HCT116 (cell line): ENCODE measurements around the gene AGER.

Source experiments
- ELF1 ChIP-seq: IDR thresholded peaks from 2 replicates; pipeline ENCODE4 v1.6.1; 2012; ENCODE audit warnings: low read depth, borderline replicate concordance
- EZH2 ChIP-seq: fragments of 200-600 bp; sonication (generic); IDR thresholded peaks from 2 replicates; pipeline ENCODE4 v1.6.1; 2017; ENCODE audit warnings: antibody characterized with exemption, mixed run types
- EZH2phosphoT487 ChIP-seq: fragments of 200-600 bp; IDR thresholded peaks from 2 replicates; pipeline ENCODE4 v1.6.1; 2018; ENCODE audit warnings: antibody characterized with exemption, borderline replicate concordance
- FOSL1 ChIP-seq: IDR thresholded peaks from 2 replicates; pipeline ENCODE4 v1.6.1; 2012; ENCODE audit warnings: low read depth
- POLR2A ChIP-seq: IDR thresholded peaks from 2 replicates; pipeline ENCODE4 v1.7.0; 2011; ENCODE audit warnings: borderline replicate concordance; ENCODE audit not compliant: insufficient read depth, insufficient read length; ENCODE audit errors: extremely low read depth
- POLR2AphosphoS5 ChIP-seq: IDR thresholded peaks from 2 replicates; pipeline ENCODE4 v1.6.1; 2011; ENCODE audit warnings: mild to moderate bottlenecking, low read depth, low read length, moderate library complexity
- SIN3A ChIP-seq: IDR thresholded peaks from 2 replicates; pipeline ENCODE4 v1.6.1; 2012; ENCODE audit warnings: low read depth
- SP1 ChIP-seq: IDR thresholded peaks from 2 replicates; pipeline ENCODE4 v1.6.1; 2012; ENCODE audit warnings: low read depth
- TCF7L2 ChIP-seq: IDR thresholded peaks from 2 replicates; pipeline ENCODE4 v1.7.0; 2011; ENCODE audit warnings: borderline replicate concordance, inconsistent platforms; ENCODE audit not compliant: insufficient read depth, insufficient read length; ENCODE audit errors: extremely low read depth
- TF ChIP-seq, protein P1 (sequence below), 3 experiments: fragments of 200-600 bp in 1 of 3; sonication (generic) in 1 of 3; IDR thresholded peaks in 2 of 3; conservative IDR thresholded peaks in 1 of 3; 2 replicates each; pipeline ENCODE4 v1.5.1; 2012 to 2017; ENCODE audit warnings: low read depth in 2 of 3, low read length in 2 of 3, antibody characterized with exemption in 1 of 3, borderline replicate concordance in 1 of 3, control low read depth in 1 of 3, mild to moderate bottlenecking in 1 of 3, mixed read lengths in 1 of 3, mixed run types in 1 of 3, moderate library complexity in 1 of 3; ENCODE audit not compliant: insufficient read depth in 1 of 3
- TF ChIP-seq, protein P2 (sequence below): IDR thresholded peaks from 2 replicates; pipeline ENCODE4 v1.6.1; 2012; ENCODE audit warnings: low read depth

GRCh38 chr6:32216998-32217397 lies 32.9 kb upstream of the AGER start:
- TF ChIP-seq, protein P1, sequence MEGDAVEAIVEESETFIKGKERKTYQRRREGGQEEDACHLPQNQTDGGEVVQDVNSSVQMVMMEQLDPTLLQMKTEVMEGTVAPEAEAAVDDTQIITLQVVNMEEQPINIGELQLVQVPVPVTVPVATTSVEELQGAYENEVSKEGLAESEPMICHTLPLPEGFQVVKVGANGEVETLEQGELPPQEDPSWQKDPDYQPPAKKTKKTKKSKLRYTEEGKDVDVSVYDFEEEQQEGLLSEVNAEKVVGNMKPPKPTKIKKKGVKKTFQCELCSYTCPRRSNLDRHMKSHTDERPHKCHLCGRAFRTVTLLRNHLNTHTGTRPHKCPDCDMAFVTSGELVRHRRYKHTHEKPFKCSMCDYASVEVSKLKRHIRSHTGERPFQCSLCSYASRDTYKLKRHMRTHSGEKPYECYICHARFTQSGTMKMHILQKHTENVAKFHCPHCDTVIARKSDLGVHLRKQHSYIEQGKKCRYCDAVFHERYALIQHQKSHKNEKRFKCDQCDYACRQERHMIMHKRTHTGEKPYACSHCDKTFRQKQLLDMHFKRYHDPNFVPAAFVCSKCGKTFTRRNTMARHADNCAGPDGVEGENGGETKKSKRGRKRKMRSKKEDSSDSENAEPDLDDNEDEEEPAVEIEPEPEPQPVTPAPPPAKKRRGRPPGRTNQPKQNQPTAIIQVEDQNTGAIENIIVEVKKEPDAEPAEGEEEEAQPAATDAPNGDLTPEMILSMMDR (IDR thresholded peaks at IDR 0.05 in 2 of 3, conservative IDR thresholded peaks at IDR 0.05 in 1 of 3; ENCODE audit: borderline replicate concordance in 1 of 3, insufficient read depth in 1 of 3, low read depth in 2 of 3, low read length in 2 of 3) = no peak
- no peak for TF ChIP-seq EZH2phosphoT487
- TF ChIP-seq SIN3A = no peak
- TF ChIP-seq POLR2A = no peak
- TF ChIP-seq FOSL1 = no peak
- no peak for TF ChIP-seq EZH2
- no peak for TF ChIP-seq POLR2AphosphoS5
- no peak for TF ChIP-seq ELF1
- no peak for TF ChIP-seq TCF7L2
- TF ChIP-seq, protein P2, sequence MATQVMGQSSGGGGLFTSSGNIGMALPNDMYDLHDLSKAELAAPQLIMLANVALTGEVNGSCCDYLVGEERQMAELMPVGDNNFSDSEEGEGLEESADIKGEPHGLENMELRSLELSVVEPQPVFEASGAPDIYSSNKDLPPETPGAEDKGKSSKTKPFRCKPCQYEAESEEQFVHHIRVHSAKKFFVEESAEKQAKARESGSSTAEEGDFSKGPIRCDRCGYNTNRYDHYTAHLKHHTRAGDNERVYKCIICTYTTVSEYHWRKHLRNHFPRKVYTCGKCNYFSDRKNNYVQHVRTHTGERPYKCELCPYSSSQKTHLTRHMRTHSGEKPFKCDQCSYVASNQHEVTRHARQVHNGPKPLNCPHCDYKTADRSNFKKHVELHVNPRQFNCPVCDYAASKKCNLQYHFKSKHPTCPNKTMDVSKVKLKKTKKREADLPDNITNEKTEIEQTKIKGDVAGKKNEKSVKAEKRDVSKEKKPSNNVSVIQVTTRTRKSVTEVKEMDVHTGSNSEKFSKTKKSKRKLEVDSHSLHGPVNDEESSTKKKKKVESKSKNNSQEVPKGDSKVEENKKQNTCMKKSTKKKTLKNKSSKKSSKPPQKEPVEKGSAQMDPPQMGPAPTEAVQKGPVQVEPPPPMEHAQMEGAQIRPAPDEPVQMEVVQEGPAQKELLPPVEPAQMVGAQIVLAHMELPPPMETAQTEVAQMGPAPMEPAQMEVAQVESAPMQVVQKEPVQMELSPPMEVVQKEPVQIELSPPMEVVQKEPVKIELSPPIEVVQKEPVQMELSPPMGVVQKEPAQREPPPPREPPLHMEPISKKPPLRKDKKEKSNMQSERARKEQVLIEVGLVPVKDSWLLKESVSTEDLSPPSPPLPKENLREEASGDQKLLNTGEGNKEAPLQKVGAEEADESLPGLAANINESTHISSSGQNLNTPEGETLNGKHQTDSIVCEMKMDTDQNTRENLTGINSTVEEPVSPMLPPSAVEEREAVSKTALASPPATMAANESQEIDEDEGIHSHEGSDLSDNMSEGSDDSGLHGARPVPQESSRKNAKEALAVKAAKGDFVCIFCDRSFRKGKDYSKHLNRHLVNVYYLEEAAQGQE = no peak
- no peak for TF ChIP-seq SP1
